Measurements from ENCODE around the gene STC2. TPM values are rescaled to one million over a fixed set of nuclear protein-coding genes. Genes with fewer than 3 reads are reported as not detected.
A peak's percentile ranks its signal among the peaks of the same experiment; 100 is the strongest.

Gene STC2
- polyA plus RNA-seq, 3 donors: not detected

DNA sequence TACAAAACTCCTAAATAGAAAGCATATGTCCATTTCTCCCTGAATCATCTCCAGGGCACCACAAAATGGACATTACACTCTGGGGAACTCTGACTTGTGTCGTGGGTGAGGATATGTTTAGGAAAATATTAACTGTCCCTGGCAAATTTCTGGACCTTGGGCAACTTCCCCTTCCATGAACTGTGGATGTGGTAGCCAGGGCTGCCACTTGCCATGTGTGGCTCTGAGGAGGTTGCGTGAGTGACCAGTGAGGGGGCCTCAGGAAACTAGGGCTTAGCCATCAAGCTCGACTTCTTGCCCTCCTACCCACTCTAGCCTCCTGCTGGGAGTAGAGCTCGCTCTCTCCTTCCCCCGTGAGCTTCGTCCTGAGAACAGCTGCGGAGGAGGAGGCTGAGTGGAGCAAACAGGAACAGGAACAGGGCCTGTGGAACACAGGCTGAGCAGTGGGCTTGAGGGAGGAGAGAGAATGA, 13.8 kb upstream of the STC2 start:
- H3K27ac ChIP-seq (ENCODE audit: low read depth in 1 of 2, low read length in 2 of 2): no peak overlapping the region
- peaks cover 8 to 14% (median 9%) of the 10 kb centered on the region in 3 donors for H3K27me3 Mint-ChIP-seq (ENCODE audit: low read depth in 3 of 3)
- intact Hi-C loops (cut with micrococcal nuclease): no loop called here
- DNase-seq: no peak
- no peaks in the 10 kb centered on the region for H3K36me3 ChIP-seq (replicated peaks in 1 of 2; ENCODE audit: control insufficient read depth in 1 of 2, insufficient read depth in 2 of 2, low read length in 2 of 2)
- H2AFZ ChIP-seq (ENCODE audit: insufficient read depth, low read depth, low read length, poor library complexity, severe bottlenecking): no peak overlapping the region
- H3K79me2 ChIP-seq (ENCODE audit: insufficient read depth, low read length): no peaks in the 10 kb centered on the region
- no peaks in the 10 kb centered on the region for H4K20me1 ChIP-seq (ENCODE audit: insufficient read depth, low read length)
- H3K4me1 ChIP-seq (ENCODE audit: control insufficient read depth in 1 of 2, insufficient read depth in 2 of 2, low read length in 2 of 2): no peaks in the 10 kb centered on the region
- H3K4me2 ChIP-seq (replicated peaks; ENCODE audit: extremely low read depth, low read length, poor library complexity, severe bottlenecking): no peak overlapping the region
- no peaks in the 10 kb centered on the region for H3K9me3 ChIP-seq (replicated peaks in 1 of 2; ENCODE audit: control insufficient read depth in 1 of 2, insufficient read depth in 1 of 2, low read length in 2 of 2)
- no peak overlapping the region for H3K4me3 Mint-ChIP-seq
- no peak overlapping the region for H3K4me3 ChIP-seq (replicated peaks in 1 of 3; ENCODE audit: low read depth in 2 of 3, low read length in 3 of 3)
- TF ChIP-seq, protein P1, sequence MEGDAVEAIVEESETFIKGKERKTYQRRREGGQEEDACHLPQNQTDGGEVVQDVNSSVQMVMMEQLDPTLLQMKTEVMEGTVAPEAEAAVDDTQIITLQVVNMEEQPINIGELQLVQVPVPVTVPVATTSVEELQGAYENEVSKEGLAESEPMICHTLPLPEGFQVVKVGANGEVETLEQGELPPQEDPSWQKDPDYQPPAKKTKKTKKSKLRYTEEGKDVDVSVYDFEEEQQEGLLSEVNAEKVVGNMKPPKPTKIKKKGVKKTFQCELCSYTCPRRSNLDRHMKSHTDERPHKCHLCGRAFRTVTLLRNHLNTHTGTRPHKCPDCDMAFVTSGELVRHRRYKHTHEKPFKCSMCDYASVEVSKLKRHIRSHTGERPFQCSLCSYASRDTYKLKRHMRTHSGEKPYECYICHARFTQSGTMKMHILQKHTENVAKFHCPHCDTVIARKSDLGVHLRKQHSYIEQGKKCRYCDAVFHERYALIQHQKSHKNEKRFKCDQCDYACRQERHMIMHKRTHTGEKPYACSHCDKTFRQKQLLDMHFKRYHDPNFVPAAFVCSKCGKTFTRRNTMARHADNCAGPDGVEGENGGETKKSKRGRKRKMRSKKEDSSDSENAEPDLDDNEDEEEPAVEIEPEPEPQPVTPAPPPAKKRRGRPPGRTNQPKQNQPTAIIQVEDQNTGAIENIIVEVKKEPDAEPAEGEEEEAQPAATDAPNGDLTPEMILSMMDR (IDR thresholded peaks at IDR 0.05): no peak
- H3K9ac ChIP-seq (ENCODE audit: insufficient read depth, low read length, poor library complexity, severe bottlenecking): no peak overlapping the region
- 60% methylated on average over 1 of the region's 7 CpGs for WGBS (ENCODE audit: insufficient coverage)
- peaks cover 0 to 4% (median 0%) of the 10 kb centered on the region in 7 donors for H3K9me3 Mint-ChIP-seq
- H3K36me3 Mint-ChIP-seq: no peaks in the 10 kb centered on the region
- H3K27ac Mint-ChIP-seq: peak overlapping the region in 1 of 7 donors; percentile 22
- peaks cover 2% of the 10 kb centered on the region for H3K4me1 Mint-ChIP-seq
- no peaks in the 10 kb centered on the region for H3K27me3 ChIP-seq (ENCODE audit: control insufficient read depth in 2 of 2, insufficient read depth in 2 of 2, low read length in 2 of 2)

DNA sequence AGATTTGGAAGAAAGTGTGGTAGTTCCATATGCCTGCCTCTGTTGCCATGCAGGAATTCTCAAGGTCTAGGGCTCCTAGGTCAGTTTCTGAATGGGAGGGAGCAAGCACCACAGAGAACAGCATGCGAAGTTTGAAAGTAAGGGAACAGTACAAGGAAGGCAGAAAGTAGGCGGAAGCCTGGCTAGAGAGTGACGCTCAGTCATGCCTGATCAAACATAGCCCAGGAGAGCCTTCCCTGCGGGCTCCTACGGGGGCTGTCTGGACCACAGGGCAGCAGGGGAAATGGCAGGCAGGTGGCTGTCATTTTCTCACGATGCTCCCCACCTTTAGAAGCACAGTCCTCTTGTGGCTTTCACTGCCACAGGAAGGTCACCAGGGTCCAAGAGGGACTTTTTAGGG, 12.8 kb upstream of the STC2 start:
- intact Hi-C loops (cut with micrococcal nuclease): no loop called here

More for the DNA sequence above, 12.8 kb upstream of the STC2 start:
- 89% methylated on average over 6 of the region's 6 CpGs for WGBS (ENCODE audit: insufficient coverage)
- Histone ChIP-seq H3K9me3 (replicated peaks in 1 of 2; ENCODE audit: control insufficient read depth in 1 of 2, insufficient read depth in 1 of 2, low read length in 2 of 2) (no peaks in the 10 kb centered on the region), H2AFZ (ENCODE audit: insufficient read depth, low read depth, low read length, poor library complexity, severe bottlenecking) (no peak overlapping the region), H3K4me3 (replicated peaks in 1 of 3; ENCODE audit: low read depth in 2 of 3, low read length in 3 of 3) (no peak overlapping the region), H3K79me2 (ENCODE audit: insufficient read depth, low read length) (no peaks in the 10 kb centered on the region), H3K27me3 (ENCODE audit: control insufficient read depth in 2 of 2, insufficient read depth in 2 of 2, low read length in 2 of 2) (peaks cover 0 to under 1% of the 10 kb centered on the region in 2 donors), H3K9ac (ENCODE audit: insufficient read depth, low read length, poor library complexity, severe bottlenecking) (no peak overlapping the region), H3K27ac (ENCODE audit: low read depth in 1 of 2, low read length in 2 of 2) (no peak overlapping the region), H3K4me2 (replicated peaks; ENCODE audit: extremely low read depth, low read length, poor library complexity, severe bottlenecking) (no peak overlapping the region), H3K36me3 (replicated peaks in 1 of 2; ENCODE audit: control insufficient read depth in 1 of 2, insufficient read depth in 2 of 2, low read length in 2 of 2) (no peaks in the 10 kb centered on the region), H3K4me1 (ENCODE audit: control insufficient read depth in 1 of 2, insufficient read depth in 2 of 2, low read length in 2 of 2) (no peaks in the 10 kb centered on the region), H4K20me1 (ENCODE audit: insufficient read depth, low read length) (no peaks in the 10 kb centered on the region)
- peaks cover 9 to 19% (median 11%) of the 10 kb centered on the region in 3 donors for H3K27me3 Mint-ChIP-seq (ENCODE audit: low read depth in 3 of 3)
- peaks cover 2% of the 10 kb centered on the region for H3K4me1 Mint-ChIP-seq
- TF ChIP-seq, protein P1 (IDR thresholded peaks at IDR 0.05): no peak
- peak overlapping the region in 2 of 7 donors; percentile 1 to 11 for H3K27ac Mint-ChIP-seq
- DNase-seq: no peak
- peaks cover 0 to 3% (median 0%) of the 10 kb centered on the region in 7 donors for H3K9me3 Mint-ChIP-seq
- no peaks in the 10 kb centered on the region for H3K36me3 Mint-ChIP-seq
- no peak overlapping the region for H3K4me3 Mint-ChIP-seq
